ENCODE data around the gene CA11.
"Not testable (repeated sequence)": the region's sequence is repeated elsewhere in the genome, so short reads cannot be mapped to it uniquely, and the experiment has no call there.

DNA sequence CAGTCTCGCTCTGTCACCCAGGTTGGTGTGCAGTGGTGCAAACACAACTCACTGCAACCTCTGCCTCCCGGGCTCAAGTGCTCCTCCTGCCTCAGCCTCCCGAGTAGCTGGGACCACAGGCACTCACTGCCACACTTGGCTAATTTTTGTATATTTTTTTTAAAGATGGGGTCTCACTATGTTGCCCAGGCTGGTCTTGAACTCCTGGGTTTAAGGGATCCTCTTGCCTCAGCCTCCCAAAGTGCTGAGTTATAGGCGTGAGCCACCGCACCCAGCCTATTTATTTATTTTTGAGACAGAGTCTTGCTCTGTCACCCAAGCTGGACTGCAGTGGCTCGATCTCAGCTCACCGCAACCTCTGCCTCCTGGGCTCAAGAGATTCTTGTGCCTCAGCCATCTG lies 40.6 kb upstream of the CA11 start:
- TF ChIP-seq, protein P1, sequence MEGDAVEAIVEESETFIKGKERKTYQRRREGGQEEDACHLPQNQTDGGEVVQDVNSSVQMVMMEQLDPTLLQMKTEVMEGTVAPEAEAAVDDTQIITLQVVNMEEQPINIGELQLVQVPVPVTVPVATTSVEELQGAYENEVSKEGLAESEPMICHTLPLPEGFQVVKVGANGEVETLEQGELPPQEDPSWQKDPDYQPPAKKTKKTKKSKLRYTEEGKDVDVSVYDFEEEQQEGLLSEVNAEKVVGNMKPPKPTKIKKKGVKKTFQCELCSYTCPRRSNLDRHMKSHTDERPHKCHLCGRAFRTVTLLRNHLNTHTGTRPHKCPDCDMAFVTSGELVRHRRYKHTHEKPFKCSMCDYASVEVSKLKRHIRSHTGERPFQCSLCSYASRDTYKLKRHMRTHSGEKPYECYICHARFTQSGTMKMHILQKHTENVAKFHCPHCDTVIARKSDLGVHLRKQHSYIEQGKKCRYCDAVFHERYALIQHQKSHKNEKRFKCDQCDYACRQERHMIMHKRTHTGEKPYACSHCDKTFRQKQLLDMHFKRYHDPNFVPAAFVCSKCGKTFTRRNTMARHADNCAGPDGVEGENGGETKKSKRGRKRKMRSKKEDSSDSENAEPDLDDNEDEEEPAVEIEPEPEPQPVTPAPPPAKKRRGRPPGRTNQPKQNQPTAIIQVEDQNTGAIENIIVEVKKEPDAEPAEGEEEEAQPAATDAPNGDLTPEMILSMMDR (IDR thresholded peaks at IDR 0.05), result not testable (repeated sequence)
- TF ChIP-seq POLR2AphosphoS5, POLR2A (IDR thresholded peaks at IDR 0.05): not testable (repeated sequence)

All from prostate gland (tissue), 2 donors.